GM18498 (cell line): ENCODE data around the gene OR51S1.
"Not testable (repeated sequence)": the region's sequence is repeated elsewhere in the genome, so short reads cannot be mapped to it uniquely, and the experiment has no call there.

ENCODE experiments used
- ATAC-seq: cut with Tn5 transposase; IDR thresholded peaks from one replicate; pipeline ENCODE4 v1.9.1; 2021; ENCODE audit warnings: mild to moderate bottlenecking, moderate library complexity; ENCODE audit not compliant: unreplicated experiment

Gene OR51S1, protein sequence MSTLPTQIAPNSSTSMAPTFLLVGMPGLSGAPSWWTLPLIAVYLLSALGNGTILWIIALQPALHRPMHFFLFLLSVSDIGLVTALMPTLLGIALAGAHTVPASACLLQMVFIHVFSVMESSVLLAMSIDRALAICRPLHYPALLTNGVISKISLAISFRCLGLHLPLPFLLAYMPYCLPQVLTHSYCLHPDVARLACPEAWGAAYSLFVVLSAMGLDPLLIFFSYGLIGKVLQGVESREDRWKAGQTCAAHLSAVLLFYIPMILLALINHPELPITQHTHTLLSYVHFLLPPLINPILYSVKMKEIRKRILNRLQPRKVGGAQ

DNA sequence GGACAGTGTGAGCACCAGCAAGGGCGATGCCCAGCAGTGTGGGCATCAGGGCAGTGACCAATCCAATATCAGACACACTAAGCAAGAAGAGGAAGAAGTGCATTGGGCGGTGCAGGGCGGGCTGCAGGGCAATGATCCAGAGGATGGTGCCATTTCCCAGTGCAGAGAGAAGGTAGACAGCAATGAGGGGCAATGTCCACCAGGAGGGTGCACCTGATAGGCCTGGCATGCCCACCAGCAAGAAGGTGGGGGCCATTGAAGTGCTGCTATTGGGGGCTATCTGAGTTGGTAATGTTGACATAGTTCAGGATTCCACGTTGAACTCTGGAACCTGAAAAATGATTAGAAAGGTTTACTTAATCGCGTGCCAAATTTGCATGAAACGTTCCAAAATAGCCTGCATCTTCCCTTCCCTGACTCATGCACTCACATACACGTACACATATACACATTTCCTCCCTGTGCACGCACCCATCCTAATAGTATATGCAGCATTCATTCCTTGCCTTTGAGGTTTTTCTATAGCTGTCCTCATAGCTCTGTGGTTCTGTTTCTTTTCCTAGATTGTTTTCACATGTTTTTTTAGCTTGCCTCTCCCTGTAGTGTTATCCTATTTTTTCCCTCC, at the start of gene OR51S1:
TSS of gene OR51S1 (minus strand) at position 301 of the 625 bp plus-strand sequence. CDS start at position 301, 0 bp downstream.
- ATAC-seq: no peak

DNA sequence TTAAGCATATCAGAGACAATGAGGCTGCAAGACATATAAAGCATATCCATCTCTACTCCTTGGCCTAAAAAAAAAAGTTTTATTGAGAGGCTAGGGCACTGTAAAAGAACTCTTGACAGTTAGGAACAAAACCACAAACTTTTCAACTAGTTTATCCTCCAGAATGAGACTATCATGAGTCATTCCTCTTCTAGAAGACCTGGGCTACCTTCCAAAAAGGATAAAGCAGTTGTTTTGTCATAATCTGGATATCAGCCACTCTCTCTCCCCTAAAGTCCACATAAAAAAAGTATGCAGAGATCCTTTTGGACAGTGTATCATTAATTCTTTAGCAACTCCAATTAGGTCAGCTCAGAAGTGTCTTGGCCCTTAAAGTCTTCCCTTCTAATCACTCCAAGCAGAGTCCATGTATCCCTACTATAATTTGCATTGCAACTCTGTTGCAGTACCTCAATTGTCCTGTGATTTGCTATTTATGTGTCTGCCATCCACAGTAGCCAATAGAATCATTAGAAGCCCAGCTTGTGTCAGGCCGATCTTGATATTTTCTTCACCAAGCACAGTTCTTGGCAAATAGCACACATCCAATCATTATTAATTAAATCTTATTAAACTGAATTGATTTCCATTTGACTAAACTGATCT, 43.1 kb upstream of the OR51S1 start:
- no peak for ATAC-seq

DNA sequence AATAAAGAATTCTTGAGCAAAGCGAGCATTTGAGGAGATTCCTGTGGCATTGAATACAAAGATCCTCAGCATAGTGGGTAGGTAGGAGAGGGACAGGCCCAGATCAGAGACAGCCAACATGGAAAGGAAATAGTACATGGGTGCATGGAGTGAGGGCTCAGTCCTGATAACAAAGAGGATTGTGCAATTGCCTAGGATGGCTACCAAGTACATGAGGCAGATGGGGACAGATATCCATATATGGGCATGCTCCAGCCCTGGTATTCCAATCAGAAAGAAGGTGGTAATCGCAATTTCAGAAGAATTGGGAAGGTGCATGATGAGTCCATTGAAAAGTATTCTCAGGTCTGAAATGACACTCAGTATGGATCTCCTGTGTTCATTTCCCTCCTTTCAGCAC, 41.3 kb upstream of the OR51S1 start:
- no peak for ATAC-seq

DNA sequence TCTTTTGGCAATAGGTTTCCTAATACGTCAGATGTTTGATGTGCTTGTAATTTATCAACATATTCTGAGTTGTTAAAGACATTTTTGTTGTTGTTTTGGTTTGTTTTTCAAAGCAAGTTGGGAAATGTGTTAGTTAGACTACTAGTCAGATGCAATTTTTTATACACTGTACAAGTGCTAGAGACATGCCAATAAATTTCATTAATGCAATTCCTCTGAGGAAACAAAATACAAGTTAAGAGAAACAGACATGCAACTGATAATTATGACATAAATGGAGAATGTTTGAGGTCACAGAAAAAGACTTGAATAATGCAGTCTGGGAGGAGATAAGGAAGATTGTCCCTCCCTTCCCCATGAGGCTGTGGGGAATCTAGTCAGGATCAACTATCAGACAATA, 38.6 kb upstream of the OR51S1 start:
- ATAC-seq: no peak

DNA sequence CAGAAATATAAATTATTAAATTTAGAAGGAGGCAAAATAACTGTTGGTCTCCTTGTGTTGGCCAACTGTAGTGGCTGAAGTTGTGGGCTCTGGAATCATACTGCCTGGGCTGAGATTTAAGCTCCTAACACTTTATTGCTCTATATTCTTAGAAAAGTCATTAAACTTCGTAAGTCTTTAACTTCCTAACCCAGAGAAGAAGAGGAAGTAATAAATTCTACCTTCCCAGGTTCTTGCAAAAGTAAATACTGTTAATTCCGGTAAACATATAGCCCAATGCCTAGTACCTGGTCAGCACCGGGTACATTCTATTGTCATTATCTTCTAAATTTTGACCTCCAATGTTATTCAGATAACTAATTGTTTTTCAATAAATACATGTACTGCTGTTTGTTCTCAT, 37.2 kb upstream of the OR51S1 start:
- ATAC-seq: no peak

DNA sequence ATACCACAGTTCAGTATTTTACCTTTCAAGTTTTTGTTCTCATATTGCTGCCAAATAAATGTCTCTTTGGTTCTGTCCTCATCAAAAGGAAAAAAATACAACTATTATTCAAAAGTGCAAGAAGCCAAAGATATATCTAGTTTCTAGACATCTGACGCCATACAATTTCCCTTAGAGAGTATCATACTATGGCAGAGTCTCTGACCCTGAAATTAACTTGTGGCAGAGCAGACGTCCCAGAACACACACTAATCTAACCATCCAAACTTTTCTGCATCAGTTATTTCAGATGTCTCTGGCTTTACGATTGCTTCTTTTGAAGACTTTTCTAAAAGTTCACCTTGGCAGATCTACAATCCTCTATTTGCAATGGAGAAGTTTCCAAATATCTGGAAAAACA, 35.4 kb upstream of the OR51S1 start:
- ATAC-seq: no peak

DNA sequence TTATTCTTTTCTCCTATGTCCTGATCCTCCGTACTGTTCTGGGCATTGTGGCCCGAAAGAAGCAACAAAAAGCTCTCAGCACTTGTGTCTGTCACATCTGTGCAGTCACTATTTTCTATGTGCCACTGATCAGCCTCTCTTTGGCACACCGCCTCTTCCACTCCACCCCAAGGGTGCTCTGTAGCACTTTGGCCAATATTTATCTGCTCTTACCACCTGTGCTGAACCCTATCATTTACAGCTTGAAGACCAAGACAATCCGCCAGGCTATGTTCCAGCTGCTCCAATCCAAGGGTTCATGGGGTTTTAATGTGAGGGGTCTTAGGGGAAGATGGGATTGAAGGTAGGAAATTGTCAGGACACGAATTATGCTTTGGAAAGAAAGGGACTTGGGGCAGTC, 33.5 kb upstream of the OR51S1 start:
- no peak for ATAC-seq

DNA sequence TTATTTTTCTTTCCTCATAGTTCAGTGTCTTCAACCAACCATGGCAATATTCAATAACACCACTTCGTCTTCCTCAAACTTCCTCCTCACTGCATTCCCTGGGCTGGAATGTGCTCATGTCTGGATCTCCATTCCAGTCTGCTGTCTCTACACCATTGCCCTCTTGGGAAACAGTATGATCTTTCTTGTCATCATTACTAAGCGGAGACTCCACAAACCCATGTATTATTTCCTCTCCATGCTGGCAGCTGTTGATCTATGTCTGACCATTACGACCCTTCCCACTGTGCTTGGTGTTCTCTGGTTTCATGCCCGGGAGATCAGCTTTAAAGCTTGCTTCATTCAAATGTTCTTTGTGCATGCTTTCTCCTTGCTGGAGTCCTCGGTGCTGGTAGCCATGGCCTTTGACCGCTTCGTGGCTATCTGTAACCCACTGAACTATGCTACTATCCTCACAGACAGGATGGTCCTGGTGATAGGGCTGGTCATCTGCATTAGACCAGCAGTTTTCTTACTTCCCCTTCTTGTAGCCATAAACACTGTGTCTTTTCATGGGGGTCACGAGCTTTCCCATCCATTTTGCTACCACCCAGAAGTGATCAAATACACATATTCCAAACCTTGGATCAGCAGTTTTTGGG, 33.0 kb upstream of the OR51S1 start, which contains the start of gene OR51T1:
TSS of gene OR51T1 (plus strand) at position 41 of the 641 bp plus-strand sequence. CDS start at position 41, 0 bp downstream.
- ATAC-seq: no peak

DNA sequence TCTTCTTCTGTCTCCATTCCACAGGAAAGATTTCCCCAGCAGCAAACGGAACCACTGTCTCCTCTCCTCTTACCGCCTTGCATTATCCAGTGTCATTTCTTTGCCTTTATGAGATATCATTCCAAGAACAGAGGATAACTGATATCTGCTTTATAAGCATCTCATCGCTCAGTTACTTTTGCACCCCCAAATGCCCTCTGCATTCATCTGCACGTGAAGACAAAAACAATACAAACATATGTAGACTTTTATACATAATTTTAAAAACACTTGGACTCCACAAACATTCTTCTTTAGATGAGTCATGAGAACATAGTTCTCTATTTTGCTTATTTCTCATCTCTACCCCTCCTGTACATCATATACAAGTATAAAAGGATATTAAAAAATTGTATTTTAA, 32.2 kb upstream of the OR51S1 start:
- no peak for ATAC-seq

DNA sequence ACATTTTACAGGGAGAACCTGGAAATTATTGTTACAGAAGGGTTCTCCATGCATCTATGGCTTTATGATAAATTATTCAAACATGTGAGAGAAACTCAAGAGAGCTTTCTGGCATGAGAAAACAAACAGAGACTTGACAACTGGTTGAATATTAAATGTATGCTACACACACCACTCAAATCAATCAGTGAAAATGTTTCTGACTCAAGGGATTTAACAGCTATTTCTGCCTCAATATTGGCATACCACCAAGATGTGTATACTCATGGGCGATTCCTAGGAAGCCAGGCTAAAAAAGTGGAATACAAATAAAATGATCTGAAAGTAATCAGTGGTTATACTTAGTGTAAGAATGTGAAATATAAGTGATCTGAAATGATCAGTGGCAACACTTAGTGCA, 16.8 kb upstream of the OR51S1 start:
- no peak for ATAC-seq

DNA sequence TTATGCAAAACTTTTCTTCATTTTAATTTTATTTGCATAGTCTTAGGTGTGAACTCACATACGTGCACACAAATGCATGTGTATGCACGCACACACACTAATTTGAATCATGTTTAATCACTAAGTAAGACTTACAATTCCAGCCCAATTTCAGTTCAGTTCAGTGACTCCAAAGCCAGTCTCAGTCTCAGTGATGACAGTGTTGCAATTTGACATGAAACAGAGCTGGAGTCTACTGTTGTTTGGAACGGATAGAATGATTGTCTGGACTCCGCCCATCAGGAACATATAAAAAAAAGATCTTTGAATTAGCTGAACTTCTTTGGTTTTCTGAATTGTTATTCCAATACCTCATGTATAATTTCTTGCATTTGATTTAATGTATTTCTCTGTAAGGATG, 14.9 kb upstream of the OR51S1 start:
- no peak for ATAC-seq

DNA sequence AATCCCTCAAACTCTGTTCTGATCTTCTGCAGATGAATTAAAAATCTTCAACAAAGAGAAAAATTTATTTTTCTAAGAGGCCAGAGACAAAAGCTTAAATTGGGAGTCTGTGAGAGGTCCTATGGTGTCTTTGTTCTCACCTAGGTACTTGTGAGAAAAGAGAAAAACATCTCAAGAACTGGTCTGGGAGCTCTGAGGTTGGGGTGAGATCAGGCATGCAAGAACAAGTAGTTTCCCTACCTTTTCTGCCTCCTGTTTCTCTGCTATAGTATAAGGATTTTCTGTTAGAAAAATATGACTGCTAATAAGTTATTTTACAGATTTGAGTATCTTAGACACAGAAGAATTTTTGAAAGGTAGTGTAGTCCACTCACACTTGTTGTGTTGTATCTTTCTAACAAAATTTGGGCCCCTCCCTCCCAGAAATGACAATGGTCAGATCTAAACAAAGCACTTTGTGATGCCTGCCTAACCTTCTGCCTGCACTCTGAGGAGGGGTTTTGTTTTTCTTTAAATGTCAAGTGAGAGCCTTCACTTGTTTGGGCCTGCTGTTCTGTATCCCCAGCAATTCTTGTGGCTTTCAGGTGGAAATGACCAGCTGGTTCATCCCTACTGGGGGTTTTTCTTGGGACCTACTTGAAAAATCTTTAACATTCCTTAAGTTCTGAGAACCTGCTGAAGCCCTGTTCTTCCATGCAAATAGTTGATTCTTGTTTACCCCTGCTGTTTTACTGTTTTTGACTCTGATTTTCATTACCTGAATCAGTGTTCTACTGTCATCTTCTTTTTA, 13.6 kb upstream of the OR51S1 start:
- no peak for ATAC-seq

DNA sequence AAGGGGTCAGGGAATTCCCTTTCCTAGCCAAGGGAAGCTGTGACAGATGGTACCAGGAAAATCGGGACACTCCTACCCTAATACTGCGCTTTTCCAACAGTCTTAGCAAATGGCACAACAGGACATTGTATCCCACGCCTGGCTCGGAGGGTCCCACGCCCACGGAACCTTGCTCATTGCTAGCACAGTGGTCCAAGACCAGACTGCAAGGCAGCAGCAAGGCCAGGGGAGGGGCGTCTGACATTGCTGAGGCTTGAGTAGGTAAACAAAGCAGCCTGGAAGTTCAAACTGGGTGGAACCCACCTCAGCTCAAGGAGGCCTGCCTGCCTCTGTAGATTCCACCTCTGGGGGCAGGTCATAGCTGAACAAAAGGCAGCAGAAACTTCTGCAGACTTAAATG, 5.3 kb upstream of the OR51S1 start:
- ATAC-seq: not testable (repeated sequence)

DNA sequence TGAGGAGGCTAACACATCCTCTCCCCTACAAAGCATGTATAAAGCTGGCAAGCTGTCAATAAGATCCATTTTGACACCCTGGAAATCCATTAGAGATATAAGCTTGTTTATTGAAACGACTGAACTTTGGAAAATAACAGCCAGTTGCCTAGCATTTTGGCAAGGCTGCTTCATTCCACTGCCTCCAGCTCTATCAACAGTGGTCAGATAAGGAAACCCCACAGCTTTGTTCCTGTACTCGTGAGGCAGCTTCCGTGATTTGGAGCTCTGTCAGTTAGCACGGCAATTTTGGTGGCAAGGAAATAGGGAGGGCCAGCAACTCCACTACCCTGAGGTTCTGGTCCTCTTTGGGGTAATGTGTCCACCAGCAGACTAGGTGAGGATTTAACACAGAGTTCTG, 2.0 kb upstream of the OR51S1 start:
- ATAC-seq: no peak

DNA sequence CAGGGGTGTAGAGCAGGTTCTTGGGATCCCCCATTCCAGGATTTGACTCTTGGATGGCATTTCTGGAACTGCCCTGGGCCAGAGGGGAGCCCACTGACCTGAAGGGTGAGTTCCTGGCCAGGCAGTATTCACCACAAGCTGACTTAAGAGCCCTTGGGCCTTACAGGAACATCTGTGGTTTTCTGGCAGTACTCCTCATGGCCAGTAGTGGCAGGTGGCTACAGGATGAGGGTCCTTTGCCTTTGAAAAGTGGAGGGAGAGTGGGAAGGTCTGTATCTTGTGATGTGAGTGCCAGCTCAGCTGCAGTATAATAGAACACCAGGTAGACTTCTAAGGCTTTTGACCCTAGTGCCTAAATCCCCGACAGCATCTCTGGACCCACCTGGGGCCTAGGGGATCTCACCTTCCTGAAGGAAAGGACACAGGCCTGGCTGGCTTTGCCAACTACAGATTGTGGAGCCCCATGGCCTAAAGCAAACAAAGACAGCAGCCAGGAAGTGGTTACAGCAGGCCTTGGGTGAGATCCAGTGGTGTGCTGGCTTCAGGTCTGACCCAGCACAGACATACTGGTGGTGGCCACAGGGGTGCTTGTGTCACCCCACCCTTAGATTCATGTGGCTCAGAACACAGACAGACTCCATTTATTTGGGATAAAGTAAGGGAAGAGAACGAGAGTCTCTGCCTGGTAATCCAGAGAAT, 9.0 kb downstream of the OR51S1 start:
- ATAC-seq: no peak

DNA sequence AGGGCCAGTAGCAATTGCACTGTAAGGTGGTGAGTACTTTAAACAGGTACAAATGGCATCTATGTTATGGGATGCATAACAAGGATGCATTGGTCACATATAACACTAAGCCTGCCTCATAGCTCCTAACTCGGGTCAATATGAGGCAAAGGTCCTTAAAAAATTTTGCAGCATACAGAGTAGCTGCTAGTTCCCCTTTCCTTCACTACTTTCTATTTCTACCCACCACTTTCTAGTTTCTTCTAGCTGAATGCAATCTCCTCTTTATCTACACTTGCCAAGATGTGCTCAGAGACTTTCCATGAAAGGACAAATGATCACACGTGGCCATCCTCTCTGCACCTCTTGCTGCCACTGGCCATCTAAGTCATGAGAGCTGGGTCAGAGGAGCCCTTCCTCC, 18.1 kb downstream of the OR51S1 start:
- ATAC-seq: no peak

DNA sequence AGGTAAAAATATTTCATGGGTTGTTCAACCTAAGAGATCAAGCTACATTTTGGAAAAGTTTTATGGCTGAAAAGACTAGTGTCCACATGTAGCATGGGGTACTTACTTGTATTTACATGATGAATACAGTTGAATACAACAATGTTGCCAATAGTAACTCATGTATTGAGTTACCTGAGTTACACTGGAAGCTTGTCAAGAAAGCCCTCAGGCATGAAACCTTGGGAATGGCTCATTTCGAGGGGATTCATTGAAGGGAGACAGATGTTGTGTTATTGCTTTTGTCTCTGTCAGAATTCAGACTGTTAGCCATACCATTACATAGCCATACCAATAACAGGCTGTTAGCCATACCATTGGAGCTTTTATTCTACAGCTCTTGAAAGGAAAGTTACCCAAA, 18.7 kb downstream of the OR51S1 start:
- no peak for ATAC-seq

DNA sequence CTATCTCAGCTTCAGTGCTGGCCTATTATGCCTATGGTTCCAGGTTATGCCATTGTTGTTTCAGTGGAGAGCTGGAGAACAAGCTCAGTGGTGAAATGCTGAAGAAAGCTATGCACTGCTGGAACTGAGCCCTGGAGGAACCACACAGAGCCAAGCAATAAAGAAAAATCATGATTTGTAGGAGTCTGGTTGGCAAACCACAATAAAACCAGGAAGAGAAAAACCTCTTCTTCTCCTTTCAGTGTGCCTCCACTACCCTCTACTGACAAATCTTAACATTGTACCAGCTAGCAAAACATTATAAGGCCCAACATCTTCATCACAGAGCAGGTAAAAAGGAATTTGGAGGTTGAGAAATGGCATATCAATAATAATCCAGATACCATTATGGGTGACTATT, 22.6 kb downstream of the OR51S1 start:
- ATAC-seq: no peak

DNA sequence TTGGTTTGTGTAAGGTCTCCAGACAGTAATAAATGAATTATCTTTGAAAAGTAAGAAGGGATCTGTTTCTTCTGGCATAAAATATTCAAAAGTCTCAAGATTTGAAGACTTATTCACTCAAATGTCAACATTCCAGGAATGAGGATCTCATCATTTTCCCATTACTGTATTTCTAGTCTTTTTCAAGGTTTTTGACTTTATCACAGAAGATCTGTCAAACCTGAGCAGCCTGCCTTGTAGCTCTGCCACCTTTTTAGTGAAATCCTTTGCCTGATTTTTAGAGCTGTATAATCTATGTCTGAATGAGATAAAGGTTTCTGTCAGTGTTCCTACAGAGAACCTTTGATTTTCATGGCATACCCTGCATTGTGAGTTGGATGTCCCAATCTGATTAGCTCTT, 23.9 kb downstream of the OR51S1 start:
- ATAC-seq: no peak

DNA sequence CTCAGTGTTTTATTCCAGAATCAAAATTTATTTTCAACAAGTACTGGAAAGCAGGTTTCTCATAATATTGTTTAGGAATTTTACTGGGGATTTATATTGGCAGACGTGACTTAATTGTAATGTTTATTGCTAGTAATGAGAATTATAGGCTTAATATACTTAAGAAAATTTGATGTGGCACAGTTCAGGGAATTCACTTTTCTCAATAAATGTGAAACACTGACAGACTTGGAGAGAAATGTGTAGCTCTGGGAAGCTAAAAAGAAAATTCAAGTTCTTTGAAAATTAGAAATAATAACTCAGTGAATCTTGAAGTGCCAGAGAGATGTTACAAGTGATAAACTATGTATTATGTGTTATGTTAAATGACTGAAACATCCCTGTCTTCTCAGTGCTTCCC, 28.0 kb downstream of the OR51S1 start, which contains the start of gene OR51F2:
TSS of gene OR51F2 (plus strand) at position 301 of the 400 bp plus-strand sequence. CDS start 101 bp downstream, outside the sequence.
- ATAC-seq: no peak
